SU-DHL-6 (cell line): Measurements from ENCODE around the gene SNTG2.

Source experiments
- H2AFZ ChIP-seq: fragments of 200-600 bp; sonication (generic); 2 replicates; pipeline ENCODE4 v1.6.1; 2014; ENCODE audit warnings: low read depth, mild to moderate bottlenecking, moderate library complexity, mixed read lengths, antibody characterized with exemption, low read length; ENCODE audit not compliant: severe bottlenecking
- H3F3A ChIP-seq: fragments of 200-600 bp; shearing (Covaris generic); 2 replicates; pipeline ENCODE4 v1.6.0; 2016; ENCODE audit warnings: antibody characterized with exemption, mild to moderate bottlenecking; ENCODE audit not compliant: insufficient read depth
- H3K27ac ChIP-seq: fragments of 200-600 bp; sonication (generic); 2 replicates; pipeline ENCODE4 v1.5.1; 2016; ENCODE audit warnings: low read depth, mild to moderate bottlenecking, low read length, moderate library complexity, mixed read lengths
- H3K27me3 ChIP-seq: fragments of 200-600 bp; sonication (generic), shearing (Covaris generic); 2 replicates; pipeline ENCODE4 v1.6.0; 2014; ENCODE audit warnings: mild to moderate bottlenecking, low read length
- H3K36me3 ChIP-seq: fragments of 200-600 bp; sonication (generic); 2 replicates; pipeline ENCODE4 v1.6.1; 2014; ENCODE audit warnings: mild to moderate bottlenecking, low read length, mixed read lengths
- H3K4me2 ChIP-seq: fragments of 300-600, 200-600 bp; shearing (Covaris generic), sonication (generic); 2 replicates; pipeline ENCODE4 v1.6.0; 2014; ENCODE audit warnings: low read length, low read depth, mild to moderate bottlenecking; ENCODE audit not compliant: poor library complexity, severe bottlenecking
- H3K4me3 ChIP-seq: fragments of 200-600 bp; sonication (generic); 2 replicates; pipeline ENCODE4 v1.5.1; 2014; ENCODE audit warnings: antibody characterized with exemption, low read length, mild to moderate bottlenecking, mixed read lengths; ENCODE audit not compliant: insufficient read depth, poor library complexity, severe bottlenecking
- H3K79me2 ChIP-seq: fragments of 200-600 bp; sonication (generic); 2 replicates; pipeline ENCODE4 v1.6.1; 2014; ENCODE audit warnings: mild to moderate bottlenecking, low read length, moderate library complexity; ENCODE audit not compliant: insufficient read depth
- H3K9ac ChIP-seq: fragments of 200-600 bp; sonication (generic); 2 replicates; pipeline ENCODE4 v1.7.0; 2014; ENCODE audit warnings: mild to moderate bottlenecking, low read length
- H3K9me2 ChIP-seq: fragments of 200-600 bp; sonication (generic); replicated peaks from 2 replicates; pipeline ENCODE4 v1.6.1; 2014; ENCODE audit warnings: low read length; ENCODE audit not compliant: insufficient read depth
- H3K9me3 ChIP-seq: fragments of 200-600 bp; sonication (generic); 2 replicates; pipeline ENCODE4 v1.6.1; 2014; ENCODE audit warnings: low read length, mixed read lengths; ENCODE audit not compliant: insufficient read depth
- H4K20me1 ChIP-seq: fragments of 200-600 bp; sonication (generic); 2 replicates; pipeline ENCODE4 v1.6.1; 2014; ENCODE audit warnings: low read depth, mild to moderate bottlenecking, antibody characterized with exemption, low read length, moderate library complexity, mixed read lengths
- EZH2phosphoT487 ChIP-seq: fragments of 200-600 bp; sonication (generic), shearing (Covaris generic); conservative IDR thresholded peaks from 2 replicates; pipeline ENCODE4 v1.6.1; 2018; ENCODE audit warnings: mild to moderate bottlenecking, antibody characterized with exemption, low read length, moderate library complexity, mixed read lengths
- TF ChIP-seq, protein P1 (sequence below): fragments of 200-600 bp; sonication (generic); IDR thresholded peaks from one replicate; pipeline ENCODE4 v1.5.1; 2017; ENCODE audit warnings: antibody characterized with exemption, mild to moderate bottlenecking, low read length, moderate library complexity; ENCODE audit not compliant: insufficient read depth, poor library complexity, severe bottlenecking

The SNTG2 gene

DNA sequence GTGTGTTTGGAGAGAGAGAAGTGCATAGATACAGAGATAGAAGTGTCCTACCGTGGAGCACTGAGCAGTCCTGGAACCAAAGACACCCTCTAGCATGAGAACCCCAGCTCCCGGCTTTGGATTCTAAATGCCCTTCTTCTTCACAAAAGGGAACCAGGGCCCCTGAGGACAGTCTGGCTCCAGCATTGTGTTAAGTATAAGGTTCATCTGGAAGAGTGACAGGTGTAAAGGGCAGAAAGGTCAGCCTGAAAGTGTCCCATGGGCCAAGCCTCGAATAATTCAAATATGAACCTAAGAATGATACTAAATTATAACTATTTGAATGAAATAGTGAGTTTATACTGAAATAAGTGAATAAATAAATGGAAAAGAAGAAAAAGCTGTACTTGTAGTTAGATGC, 109.7 kb downstream of the SNTG2 start:
- H3K9me3 ChIP-seq: no peaks in the 10 kb centered on the region
- H3K27ac ChIP-seq: no peak overlapping the region
- no peaks in the 10 kb centered on the region for H3K9me2 ChIP-seq
- TF ChIP-seq, protein P1, sequence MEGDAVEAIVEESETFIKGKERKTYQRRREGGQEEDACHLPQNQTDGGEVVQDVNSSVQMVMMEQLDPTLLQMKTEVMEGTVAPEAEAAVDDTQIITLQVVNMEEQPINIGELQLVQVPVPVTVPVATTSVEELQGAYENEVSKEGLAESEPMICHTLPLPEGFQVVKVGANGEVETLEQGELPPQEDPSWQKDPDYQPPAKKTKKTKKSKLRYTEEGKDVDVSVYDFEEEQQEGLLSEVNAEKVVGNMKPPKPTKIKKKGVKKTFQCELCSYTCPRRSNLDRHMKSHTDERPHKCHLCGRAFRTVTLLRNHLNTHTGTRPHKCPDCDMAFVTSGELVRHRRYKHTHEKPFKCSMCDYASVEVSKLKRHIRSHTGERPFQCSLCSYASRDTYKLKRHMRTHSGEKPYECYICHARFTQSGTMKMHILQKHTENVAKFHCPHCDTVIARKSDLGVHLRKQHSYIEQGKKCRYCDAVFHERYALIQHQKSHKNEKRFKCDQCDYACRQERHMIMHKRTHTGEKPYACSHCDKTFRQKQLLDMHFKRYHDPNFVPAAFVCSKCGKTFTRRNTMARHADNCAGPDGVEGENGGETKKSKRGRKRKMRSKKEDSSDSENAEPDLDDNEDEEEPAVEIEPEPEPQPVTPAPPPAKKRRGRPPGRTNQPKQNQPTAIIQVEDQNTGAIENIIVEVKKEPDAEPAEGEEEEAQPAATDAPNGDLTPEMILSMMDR: no peak
- no peak for TF ChIP-seq EZH2phosphoT487
- H3K9ac ChIP-seq: no peak overlapping the region
- no peaks in the 10 kb centered on the region for H4K20me1 ChIP-seq
- H3K79me2 ChIP-seq: no peaks in the 10 kb centered on the region
- no peaks in the 10 kb centered on the region for H3F3A ChIP-seq
- H2AFZ ChIP-seq: no peak overlapping the region
- no peak overlapping the region for H3K4me3 ChIP-seq
- no peaks in the 10 kb centered on the region for H3K36me3 ChIP-seq
- H3K27me3 ChIP-seq: no peaks in the 10 kb centered on the region
- H3K4me2 ChIP-seq: no peak overlapping the region

DNA sequence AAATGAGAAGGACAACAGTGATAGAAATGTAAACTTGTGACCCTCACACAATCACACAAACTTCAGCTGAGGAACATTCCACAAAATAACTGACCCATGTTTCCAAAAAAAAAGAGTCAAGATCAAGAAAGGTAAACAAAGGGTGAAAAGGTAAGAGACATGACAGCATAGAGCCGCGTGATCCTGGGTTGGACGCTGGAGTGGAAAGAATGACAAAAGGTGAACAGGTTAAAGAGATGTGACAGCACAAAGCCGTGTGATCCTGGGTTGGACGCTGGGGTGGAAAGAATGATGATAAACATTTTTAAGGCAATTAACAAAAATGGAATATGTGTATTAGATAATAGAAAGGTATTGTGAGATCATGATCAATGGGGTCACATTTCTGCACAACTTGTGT, 110.3 kb downstream of the SNTG2 start:
- no peaks in the 10 kb centered on the region for H3F3A ChIP-seq
- no peaks in the 10 kb centered on the region for H3K9me2 ChIP-seq
- no peaks in the 10 kb centered on the region for H3K9me3 ChIP-seq
- no peak overlapping the region for H3K9ac ChIP-seq
- H3K4me2 ChIP-seq: no peak overlapping the region
- no peaks in the 10 kb centered on the region for H3K27me3 ChIP-seq
- no peaks in the 10 kb centered on the region for H3K36me3 ChIP-seq
- H3K4me3 ChIP-seq: no peak overlapping the region
- H4K20me1 ChIP-seq: no peaks in the 10 kb centered on the region
- TF ChIP-seq, protein P1: no peak
- no peak for TF ChIP-seq EZH2phosphoT487
- H3K79me2 ChIP-seq: no peaks in the 10 kb centered on the region
- H2AFZ ChIP-seq: no peak overlapping the region
- H3K27ac ChIP-seq: no peak overlapping the region

DNA sequence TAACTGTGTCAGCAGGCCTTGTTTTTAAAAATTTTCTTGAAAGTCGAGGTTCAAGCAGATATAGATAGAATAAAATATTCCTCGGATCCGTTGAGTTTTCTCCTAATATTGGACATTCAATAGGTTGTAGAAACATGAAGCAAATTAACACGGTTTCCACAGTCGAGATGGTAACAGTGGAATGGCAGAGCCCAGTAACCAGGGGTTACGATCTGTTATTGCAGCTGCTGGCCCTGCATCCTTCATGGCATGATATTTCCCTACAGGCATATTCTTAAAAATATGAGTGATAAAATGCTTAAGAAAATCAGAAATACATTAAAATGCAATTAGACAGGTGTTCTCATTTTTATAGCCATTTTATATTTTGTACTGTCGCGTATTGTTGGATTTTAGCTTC, 117.6 kb downstream of the SNTG2 start:
- H3K27me3 ChIP-seq: no peaks in the 10 kb centered on the region
- TF ChIP-seq EZH2phosphoT487: no peak
- TF ChIP-seq, protein P1: no peak
- H3K27ac ChIP-seq: no peak overlapping the region
- no peaks in the 10 kb centered on the region for H3K9me2 ChIP-seq
- H3K4me2 ChIP-seq: no peak overlapping the region
- no peaks in the 10 kb centered on the region for H3K36me3 ChIP-seq
- H3K4me3 ChIP-seq: no peak overlapping the region
- no peaks in the 10 kb centered on the region for H4K20me1 ChIP-seq
- H3K9me3 ChIP-seq: no peaks in the 10 kb centered on the region
- no peak overlapping the region for H2AFZ ChIP-seq
- H3K9ac ChIP-seq: no peak overlapping the region
- H3K79me2 ChIP-seq: no peaks in the 10 kb centered on the region
- no peaks in the 10 kb centered on the region for H3F3A ChIP-seq

DNA sequence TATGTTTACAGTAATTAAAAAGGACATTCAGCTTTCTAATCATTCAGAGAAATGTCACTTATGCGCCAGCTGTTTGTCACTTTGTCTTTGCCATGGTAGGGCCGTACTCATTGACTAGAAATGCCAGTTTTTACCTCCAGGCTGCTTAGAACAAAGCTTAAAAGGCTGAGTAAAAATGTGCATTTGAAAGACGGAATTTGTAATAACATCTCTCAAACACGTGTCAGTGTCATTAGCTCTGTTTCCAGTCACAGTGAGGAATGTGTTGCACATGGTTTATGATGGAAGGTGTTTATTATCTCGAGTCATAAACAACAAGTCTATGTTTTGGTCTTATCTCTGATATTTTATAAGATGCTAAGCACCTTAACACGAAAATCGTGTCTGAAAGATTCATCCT, 118.2 kb downstream of the SNTG2 start:
- Histone ChIP-seq H3K9ac (no peak overlapping the region), H3K4me3 (no peak overlapping the region), H3F3A (no peaks in the 10 kb centered on the region), H3K27ac (no peak overlapping the region), H3K36me3 (no peaks in the 10 kb centered on the region), H4K20me1 (no peaks in the 10 kb centered on the region), H3K9me2 (no peaks in the 10 kb centered on the region), H3K9me3 (no peaks in the 10 kb centered on the region), H3K79me2 (no peaks in the 10 kb centered on the region), H3K4me2 (no peak overlapping the region), H3K27me3 (no peaks in the 10 kb centered on the region), H2AFZ (no peak overlapping the region)
- no peak for TF ChIP-seq EZH2phosphoT487
- TF ChIP-seq, protein P1: no peak
